NCI-H82 treated with DMSO at 0.1 percent for 48 hours (cell line): Measurements from ENCODE around the gene ADAM11.

Experiments used
- DNase-seq: peaks from one replicate; lab custom pipeline; 2025; ENCODE audit not compliant: unreplicated experiment; lab: John Stamatoyannopoulos, UW

Gene ADAM11

GRCh38 chr17:44829523-44830358, 71.0 kb downstream of the ADAM11 start, which contains the start of gene GJC1:
GJC1 (minus strand) TSS chr17:44830287; CDS start chr17:44805817, 24,470 bp downstream.
- no peak for DNase-seq

- no peak for DNase-seq
Measured at GRCh38 chr17:44830359-44831288, 71.8 kb downstream of the ADAM11 start.

DNA sequence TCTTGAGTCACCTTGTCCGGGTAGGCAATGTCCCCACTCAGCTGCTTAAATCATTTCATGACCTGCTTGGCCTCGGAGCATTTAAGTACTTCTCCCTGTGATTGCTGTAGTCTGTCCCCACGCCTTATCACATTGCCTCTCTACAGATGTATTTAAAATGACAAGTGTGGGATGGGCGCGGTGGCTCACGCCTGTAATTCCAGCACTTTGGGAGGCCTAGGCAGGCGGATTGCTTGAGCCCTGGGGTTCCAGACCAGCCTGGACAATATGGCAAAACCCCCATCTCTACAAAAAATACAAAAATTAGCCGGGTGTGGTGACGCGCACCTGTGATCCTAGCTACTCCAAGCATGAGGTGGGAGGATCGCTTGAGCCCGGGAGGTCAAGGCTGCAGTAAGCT, 72.6 kb downstream of the ADAM11 start:
- no peak for DNase-seq
